ENCODE results near the gene SIAH3.

DNA sequence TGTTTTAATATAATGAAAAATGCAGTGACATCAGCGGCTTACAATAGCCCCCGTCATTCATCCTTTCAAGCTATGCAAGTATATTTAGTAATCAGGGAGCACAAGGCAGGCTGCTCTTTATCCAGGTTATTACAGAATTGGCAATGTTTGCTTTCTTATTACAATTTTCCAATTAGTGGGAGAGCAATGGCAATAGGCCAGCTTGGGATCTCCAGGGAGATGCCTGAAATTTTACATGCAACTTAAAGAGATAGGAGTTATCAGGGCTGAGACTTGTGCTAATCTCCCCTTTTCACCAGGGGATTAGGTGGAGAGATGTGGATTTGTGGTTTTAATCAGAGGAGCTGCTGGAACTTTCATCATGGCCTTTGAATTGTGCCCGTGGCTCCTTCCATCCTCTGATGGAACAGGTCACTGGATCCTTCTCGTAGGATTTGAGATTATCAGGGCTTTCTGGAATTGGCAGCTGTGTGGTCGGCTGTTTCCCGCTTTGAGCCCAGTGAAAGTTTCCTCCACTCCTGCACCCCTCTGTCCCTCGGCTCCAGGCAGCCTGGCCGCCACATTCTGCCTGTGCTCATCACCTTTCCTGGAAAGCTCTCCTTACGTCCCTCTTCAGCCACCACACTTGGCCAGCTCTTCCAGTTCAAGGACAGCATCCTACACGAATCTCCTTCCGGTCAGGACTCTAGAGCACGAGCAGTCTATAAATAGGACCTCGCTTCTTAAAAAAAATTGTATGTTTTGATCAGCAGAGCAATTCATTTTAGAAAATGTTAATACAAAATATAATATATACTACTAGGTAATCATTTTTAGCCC lies 102.4 kb downstream of the SIAH3 start:
- TF ChIP-seq, protein P1, sequence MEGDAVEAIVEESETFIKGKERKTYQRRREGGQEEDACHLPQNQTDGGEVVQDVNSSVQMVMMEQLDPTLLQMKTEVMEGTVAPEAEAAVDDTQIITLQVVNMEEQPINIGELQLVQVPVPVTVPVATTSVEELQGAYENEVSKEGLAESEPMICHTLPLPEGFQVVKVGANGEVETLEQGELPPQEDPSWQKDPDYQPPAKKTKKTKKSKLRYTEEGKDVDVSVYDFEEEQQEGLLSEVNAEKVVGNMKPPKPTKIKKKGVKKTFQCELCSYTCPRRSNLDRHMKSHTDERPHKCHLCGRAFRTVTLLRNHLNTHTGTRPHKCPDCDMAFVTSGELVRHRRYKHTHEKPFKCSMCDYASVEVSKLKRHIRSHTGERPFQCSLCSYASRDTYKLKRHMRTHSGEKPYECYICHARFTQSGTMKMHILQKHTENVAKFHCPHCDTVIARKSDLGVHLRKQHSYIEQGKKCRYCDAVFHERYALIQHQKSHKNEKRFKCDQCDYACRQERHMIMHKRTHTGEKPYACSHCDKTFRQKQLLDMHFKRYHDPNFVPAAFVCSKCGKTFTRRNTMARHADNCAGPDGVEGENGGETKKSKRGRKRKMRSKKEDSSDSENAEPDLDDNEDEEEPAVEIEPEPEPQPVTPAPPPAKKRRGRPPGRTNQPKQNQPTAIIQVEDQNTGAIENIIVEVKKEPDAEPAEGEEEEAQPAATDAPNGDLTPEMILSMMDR (IDR thresholded peaks at IDR 0.05) = no peak
- TF ChIP-seq POLR2A (IDR thresholded peaks at IDR 0.05) = no peak
